ENCODE data around the gene MARCHF2.

DNA sequence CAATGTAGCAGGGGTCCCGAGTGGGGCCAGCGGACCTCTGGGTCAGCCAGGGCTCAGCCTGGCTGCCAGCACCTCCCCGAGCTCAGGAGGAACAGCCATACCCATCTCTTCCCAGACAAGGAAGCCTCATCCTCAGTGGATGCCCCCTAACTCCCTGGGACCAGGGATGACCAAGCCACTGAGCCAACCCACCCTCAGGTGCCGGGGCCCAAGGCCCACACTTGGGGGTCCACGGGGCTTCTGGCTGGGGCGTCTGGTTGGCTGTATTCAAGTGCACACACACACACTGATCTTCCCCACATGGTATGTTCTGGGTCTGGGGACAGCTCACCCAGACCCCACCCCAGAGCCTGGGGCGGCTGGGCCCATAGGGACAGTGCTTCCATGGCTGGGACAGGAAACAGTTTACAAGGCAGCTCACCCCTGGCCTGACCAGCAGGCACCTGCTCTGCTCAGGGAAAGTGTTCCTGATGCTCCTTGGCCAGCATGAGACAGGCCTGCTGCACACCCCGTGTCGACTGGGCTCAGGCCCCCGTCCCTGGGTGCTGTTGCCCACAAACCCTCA lies 15.3 kb upstream of the MARCHF2 start:
- no peak for TF ChIP-seq USF2 (IDR thresholded peaks at IDR 0.05; ENCODE audit: borderline replicate concordance, low read depth, low read length)
- TF ChIP-seq, protein P1, sequence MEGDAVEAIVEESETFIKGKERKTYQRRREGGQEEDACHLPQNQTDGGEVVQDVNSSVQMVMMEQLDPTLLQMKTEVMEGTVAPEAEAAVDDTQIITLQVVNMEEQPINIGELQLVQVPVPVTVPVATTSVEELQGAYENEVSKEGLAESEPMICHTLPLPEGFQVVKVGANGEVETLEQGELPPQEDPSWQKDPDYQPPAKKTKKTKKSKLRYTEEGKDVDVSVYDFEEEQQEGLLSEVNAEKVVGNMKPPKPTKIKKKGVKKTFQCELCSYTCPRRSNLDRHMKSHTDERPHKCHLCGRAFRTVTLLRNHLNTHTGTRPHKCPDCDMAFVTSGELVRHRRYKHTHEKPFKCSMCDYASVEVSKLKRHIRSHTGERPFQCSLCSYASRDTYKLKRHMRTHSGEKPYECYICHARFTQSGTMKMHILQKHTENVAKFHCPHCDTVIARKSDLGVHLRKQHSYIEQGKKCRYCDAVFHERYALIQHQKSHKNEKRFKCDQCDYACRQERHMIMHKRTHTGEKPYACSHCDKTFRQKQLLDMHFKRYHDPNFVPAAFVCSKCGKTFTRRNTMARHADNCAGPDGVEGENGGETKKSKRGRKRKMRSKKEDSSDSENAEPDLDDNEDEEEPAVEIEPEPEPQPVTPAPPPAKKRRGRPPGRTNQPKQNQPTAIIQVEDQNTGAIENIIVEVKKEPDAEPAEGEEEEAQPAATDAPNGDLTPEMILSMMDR (IDR thresholded peaks at IDR 0.05): no peak
